Activated CD4-positive, alpha-beta T cell treated with anti-CD3 and anti-CD28 coated beads, Interleukin-2, amount 50 U/mL, for 4 hours (primary cell): ENCODE results near the gene DDR1.
"Not testable (repeated sequence)": the region's sequence is repeated elsewhere in the genome, so short reads cannot be mapped to it uniquely, and the experiment has no call there.

Experiments used
- DNase-seq, 2 experiments: peaks; one replicate each; pipeline ENCODE4 v3.0.0-alpha.2; 2020

DDR1 gene

GRCh38 chr6:30894935-30895334 is 10.6 kb downstream of the DDR1 start:
- DNase-seq: no peak

GRCh38 chr6:30895343-30895742 is 11.0 kb downstream of the DDR1 start:
- no peak for DNase-seq

GRCh38 chr6:30896541-30896940 is 12.2 kb downstream of the DDR1 start:
- DNase-seq: no peak

- no peak for DNase-seq
These were observed 13.6 kb downstream of the DDR1 start for GRCh38 chr6:30897882-30898281.

- no peak for DNase-seq
These were observed 14.5 kb downstream of the DDR1 start for GRCh38 chr6:30898750-30899360.

- no peak for DNase-seq
These were observed 16.6 kb downstream of the DDR1 start for GRCh38 chr6:30900863-30901417.

GRCh38 chr6:30901436-30901835 is 17.1 kb downstream of the DDR1 start:
- DNase-seq: no peak

- not testable (repeated sequence) for DNase-seq
These were observed 17.9 kb downstream of the DDR1 start for GRCh38 chr6:30902196-30902595.

- DNase-seq: no peak
These were observed 18.4 kb downstream of the DDR1 start for GRCh38 chr6:30902709-30903108.

- DNase-seq: no peak
These were observed 18.9 kb downstream of the DDR1 start for GRCh38 chr6:30903236-30903635.

GRCh38 chr6:30907290-30907757 is 23.0 kb downstream of the DDR1 start:
- not testable (repeated sequence) for DNase-seq

- peak; percentile 95 to 97 for DNase-seq
These were observed 23.7 kb downstream of the DDR1 start, which contains the start of gene GTF2H4 for GRCh38 chr6:30907758-30908591. TSS of gene GTF2H4 (plus strand) at chr6:30908207.

- DNase-seq: no peak
These were observed 24.4 kb downstream of the DDR1 start for GRCh38 chr6:30908700-30909099.

- DNase-seq: not testable (repeated sequence)
These were observed 26.2 kb downstream of the DDR1 start for GRCh38 chr6:30910473-30910872.

- no peak for DNase-seq
These were observed 28.6 kb downstream of the DDR1 start for GRCh38 chr6:30912746-30913520.

GRCh38 chr6:30913721-30914075 is 29.4 kb downstream of the DDR1 start:
- DNase-seq: no peak

- DNase-seq: peak; percentile 75
These were observed 29.9 kb downstream of the DDR1 start, which contains the start of gene VARS2 for GRCh38 chr6:30914076-30914853. TSS of gene VARS2 (plus strand) at chr6:30914238. CDS start at chr6:30914837, 599 bp downstream.

GRCh38 chr6:30914854-30915590 is 30.7 kb downstream of the DDR1 start:
- no peak for DNase-seq

- DNase-seq: no peak
These were observed 31.2 kb downstream of the DDR1 start for GRCh38 chr6:30915591-30915946.

GRCh38 chr6:30917041-30917440 is 32.7 kb downstream of the DDR1 start:
- no peak for DNase-seq

- DNase-seq: no peak
These were observed 33.2 kb downstream of the DDR1 start for GRCh38 chr6:30917487-30917886.

- no peak for DNase-seq
These were observed 34.4 kb downstream of the DDR1 start for GRCh38 chr6:30918670-30919069.
